SH-SY5Y (cell line): ENCODE data around the gene LCN10.

Source experiments
- GATA2 ChIP-seq: IDR thresholded peaks from 2 replicates; pipeline ENCODE4 v1.6.1; 2011; ENCODE audit warnings: mild to moderate bottlenecking, low read depth, low read length
- GATA3 ChIP-seq: IDR thresholded peaks from 2 replicates; pipeline ENCODE4 v1.6.1; 2011; ENCODE audit warnings: low read depth, mild to moderate bottlenecking, low read length, moderate library complexity

DNA sequence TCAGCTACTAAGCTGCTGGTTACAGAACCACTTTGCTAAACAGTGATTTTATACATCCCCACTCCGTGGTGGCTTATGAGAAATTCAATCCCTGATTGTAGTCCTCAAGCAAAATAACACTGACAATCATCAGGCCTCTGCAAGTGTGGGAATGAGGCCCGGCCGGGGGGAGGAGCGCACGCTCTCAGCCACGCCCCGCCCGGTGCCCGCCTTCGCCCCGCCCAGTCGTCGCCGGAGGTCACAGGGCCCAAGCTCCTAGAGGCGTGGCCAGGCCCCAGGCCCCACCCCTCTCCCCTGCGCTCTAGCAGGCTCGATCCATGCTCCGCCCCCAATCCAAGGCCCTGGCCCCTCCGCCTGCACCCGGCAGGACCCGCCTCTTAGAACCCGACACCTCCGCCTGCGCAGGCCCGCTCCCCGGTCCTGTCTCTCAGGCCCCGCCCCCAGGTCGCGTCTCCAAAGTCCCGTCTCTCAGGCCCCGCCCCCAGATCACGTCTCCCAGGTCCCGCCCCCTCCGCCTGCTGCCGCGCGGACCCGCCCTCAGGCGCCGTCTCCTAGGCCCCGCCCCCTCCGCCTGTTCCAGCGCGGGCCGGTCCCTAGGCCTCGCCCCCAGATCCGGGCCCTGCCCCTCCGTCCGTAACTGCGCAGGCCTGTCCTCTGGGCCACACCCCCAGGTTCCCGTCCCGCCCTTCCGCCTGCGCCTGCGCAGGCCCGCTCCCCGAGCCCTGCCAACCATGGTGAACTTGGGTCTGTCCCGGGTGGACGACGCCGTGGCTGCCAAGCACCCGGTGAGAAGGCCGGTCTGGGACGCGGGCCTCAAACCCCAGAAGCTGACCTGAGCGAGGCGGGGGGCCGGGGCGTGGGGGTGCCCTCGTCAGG lies 48.1 kb upstream of the LCN10 start, which contains the start of gene TMEM141:
- TF ChIP-seq GATA3, result no peak
- TF ChIP-seq GATA2, result no peak
